ENCODE measurements around the gene S100P.
A peak's percentile ranks its signal among the peaks of the same experiment; 100 is the strongest.
"Not testable (repeated sequence)": the region's sequence is repeated elsewhere in the genome, so short reads cannot be mapped to it uniquely, and the experiment has no call there.

The S100P gene

GRCh38 chr4:6693231-6694176, at the start of gene S100P:
Gene S100P, plus strand, starts transcription at chr4:6693878. Its CDS starts 55 bp downstream, at chr4:6693933.
- no peak for DNase-seq

- no peak for DNase-seq
Measured at GRCh38 chr4:6644792-6645530, 48.7 kb upstream of the S100P start.

- no peak for DNase-seq
Measured at GRCh38 chr4:6647169-6647568, 46.5 kb upstream of the S100P start.

- no peak for DNase-seq
Measured at GRCh38 chr4:6647582-6648230, 46.0 kb upstream of the S100P start.

- no peak for DNase-seq
Measured at GRCh38 chr4:6649216-6649615, 44.5 kb upstream of the S100P start.

GRCh38 chr4:6654211-6654610, 39.5 kb upstream of the S100P start:
- not testable (repeated sequence) for DNase-seq

GRCh38 chr4:6655291-6655690, 38.4 kb upstream of the S100P start:
- not testable (repeated sequence) for DNase-seq

- no peak for DNase-seq
Measured at GRCh38 chr4:6655924-6656323, 37.8 kb upstream of the S100P start.

- DNase-seq = no peak
Measured at GRCh38 chr4:6657242-6658208, 36.2 kb upstream of the S100P start.

- DNase-seq = no peak
Measured at GRCh38 chr4:6658209-6658595, 35.5 kb upstream of the S100P start.

- DNase-seq = no peak
Measured at GRCh38 chr4:6658597-6659075, 35.0 kb upstream of the S100P start.

GRCh38 chr4:6659897-6660296, 33.8 kb upstream of the S100P start:
- no peak for DNase-seq

- DNase-seq = no peak
Measured at GRCh38 chr4:6660430-6660829, 33.2 kb upstream of the S100P start.

GRCh38 chr4:6662591-6662990, 31.1 kb upstream of the S100P start:
- DNase-seq = no peak

GRCh38 chr4:6663596-6664393, 29.9 kb upstream of the S100P start:
- DNase-seq = no peak

GRCh38 chr4:6665320-6665654, 28.4 kb upstream of the S100P start:
- DNase-seq = no peak

- DNase-seq = no peak
Measured at GRCh38 chr4:6668391-6668790, 25.3 kb upstream of the S100P start.

GRCh38 chr4:6671648-6672047, 22.0 kb upstream of the S100P start:
- DNase-seq = no peak

- DNase-seq = no peak
Measured at GRCh38 chr4:6672131-6672530, 21.5 kb upstream of the S100P start.

- DNase-seq = not testable (repeated sequence)
Measured at GRCh38 chr4:6672541-6673190, 21.0 kb upstream of the S100P start.

GRCh38 chr4:6673191-6673659, 20.5 kb upstream of the S100P start:
- DNase-seq = peak in 1 of 2 experiments; percentile 32

Data from NCI-H2081 (cell line).